K562 treated with DMSO at 1 percent for 48 hours (cell line): ENCODE measurements around the gene LYZL2. TPM values are rescaled to one million over a fixed set of nuclear protein-coding genes. Genes with fewer than 3 reads are reported as not detected.

Experiments
- total RNA-seq: library from RNA; unstranded; fragments of 300-600 nt; gene quantifications from 2 replicates; pipeline ENCODE4 v1.2.3, GENCODE V29; 2022; ENCODE audit warnings: low replicate concordance; ENCODE audit errors: extremely low read depth

The LYZL2 gene
- not detected in 2 replicates for total RNA-seq

DNA sequence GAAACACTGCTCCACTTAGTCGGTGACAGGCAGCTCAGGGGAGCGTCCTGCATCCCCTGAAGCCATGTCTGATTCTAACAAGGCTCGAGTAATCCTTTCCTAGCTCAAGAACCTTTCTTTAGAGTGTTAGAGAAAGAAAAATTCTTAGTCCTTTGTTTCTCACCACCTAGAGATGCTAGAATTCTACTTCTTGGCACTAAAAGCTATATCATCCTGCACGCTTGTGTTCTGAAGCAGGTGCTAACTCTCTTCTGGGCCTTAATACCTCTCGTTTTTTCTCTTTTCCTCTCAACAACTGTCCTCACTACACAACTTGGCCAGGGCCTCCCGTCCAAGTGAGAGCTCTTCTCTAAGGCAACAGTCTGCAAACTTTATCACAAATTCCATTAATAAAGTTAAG lies at the start of gene LYZL2:
Gene LYZL2, minus strand, starts transcription at position 101 of the 400 bp plus-strand sequence. CDS start 2,838 bp downstream, outside the sequence.

Other genes with a start within 250 kb of the LYZL2 start
- gene MAP3K8, start 195.6 kb downstream of the LYZL2 start, total RNA-seq: not detected in 2 replicates